Measurements from ENCODE around the gene IFRD1.

- TF ChIP-seq POLR2A (IDR thresholded peaks at IDR 0.05) (no peak), POLR2AphosphoS5 (IDR thresholded peaks at IDR 0.05) (no peak)
- TF ChIP-seq, protein P1, sequence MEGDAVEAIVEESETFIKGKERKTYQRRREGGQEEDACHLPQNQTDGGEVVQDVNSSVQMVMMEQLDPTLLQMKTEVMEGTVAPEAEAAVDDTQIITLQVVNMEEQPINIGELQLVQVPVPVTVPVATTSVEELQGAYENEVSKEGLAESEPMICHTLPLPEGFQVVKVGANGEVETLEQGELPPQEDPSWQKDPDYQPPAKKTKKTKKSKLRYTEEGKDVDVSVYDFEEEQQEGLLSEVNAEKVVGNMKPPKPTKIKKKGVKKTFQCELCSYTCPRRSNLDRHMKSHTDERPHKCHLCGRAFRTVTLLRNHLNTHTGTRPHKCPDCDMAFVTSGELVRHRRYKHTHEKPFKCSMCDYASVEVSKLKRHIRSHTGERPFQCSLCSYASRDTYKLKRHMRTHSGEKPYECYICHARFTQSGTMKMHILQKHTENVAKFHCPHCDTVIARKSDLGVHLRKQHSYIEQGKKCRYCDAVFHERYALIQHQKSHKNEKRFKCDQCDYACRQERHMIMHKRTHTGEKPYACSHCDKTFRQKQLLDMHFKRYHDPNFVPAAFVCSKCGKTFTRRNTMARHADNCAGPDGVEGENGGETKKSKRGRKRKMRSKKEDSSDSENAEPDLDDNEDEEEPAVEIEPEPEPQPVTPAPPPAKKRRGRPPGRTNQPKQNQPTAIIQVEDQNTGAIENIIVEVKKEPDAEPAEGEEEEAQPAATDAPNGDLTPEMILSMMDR (IDR thresholded peaks at IDR 0.05) = no peak
These were observed 30.6 kb upstream of the IFRD1 start for GRCh38 chr7:112419543-112420130.

Measured in stomach (tissue), 4 donors.